ENCODE data around the gene GABRP. TPM values are rescaled to one million over a fixed set of nuclear protein-coding genes. Genes with fewer than 3 reads are reported as not detected.

GABRP gene
- total and polyA plus RNA-seq, 5 experiments from 2014 or later: not detected

- ATAC-seq (no peak), DNase-seq (no peak)
- Mint-ChIP-seq H3K27me3 (peaks cover 0 to 14% (median 0%) of the 10 kb centered on the region in 5 donors), H3K9me3 (no peaks in the 10 kb centered on the region), H3K27ac (no peak overlapping the region), H3K4me3 (no peak overlapping the region), H3K36me3 (no peaks in the 10 kb centered on the region), H3K4me1 (no peaks in the 10 kb centered on the region)
- POLR2A ChIA-PET: no interaction called here
Measured at GRCh38 chr5:170785416-170785815, 1.9 kb downstream of the GABRP start.

- Mint-ChIP-seq H3K4me1 (no peaks in the 10 kb centered on the region), H3K27me3 (peaks cover 0 to 14% (median 0%) of the 10 kb centered on the region in 5 donors), H3K4me3 (no peak overlapping the region), H3K36me3 (no peaks in the 10 kb centered on the region), H3K9me3 (no peaks in the 10 kb centered on the region), H3K27ac (no peak overlapping the region)
- ATAC-seq (no peak), DNase-seq (no peak)
- POLR2A ChIA-PET: no interaction called here
Measured at GRCh38 chr5:170787216-170787615, 3.7 kb downstream of the GABRP start.

DNA sequence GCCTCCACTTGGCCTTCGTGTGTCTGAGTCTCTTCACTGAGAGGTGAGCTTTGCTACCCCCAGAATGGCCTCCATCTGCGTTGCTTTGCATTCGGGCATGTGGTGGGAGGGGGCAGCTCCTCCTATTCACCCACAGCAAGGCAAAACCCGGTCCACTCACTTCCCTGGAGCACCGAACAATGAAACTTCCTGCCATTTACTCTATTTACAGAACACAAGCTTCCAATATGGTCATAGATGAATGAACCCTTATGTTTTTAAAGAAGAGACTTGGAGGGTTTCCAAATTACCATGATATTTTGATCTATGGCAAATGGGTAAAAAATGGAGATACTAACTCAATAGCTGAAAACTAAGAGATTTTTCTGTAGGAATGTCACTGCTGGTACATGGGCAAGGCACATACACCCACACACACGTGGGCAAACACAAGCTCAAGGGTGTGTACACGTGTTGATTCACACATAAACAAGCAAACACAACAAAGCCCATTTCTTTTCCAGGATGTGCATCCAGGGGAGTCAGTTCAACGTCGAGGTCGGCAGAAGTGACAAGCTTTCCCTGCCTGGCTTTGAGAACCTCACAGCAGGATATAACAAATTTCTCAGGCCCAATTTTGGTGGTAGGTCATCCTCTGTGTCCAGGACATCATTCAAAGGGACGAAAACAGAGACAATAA lies 5.2 kb downstream of the GABRP start:
- ATAC-seq (no peak), DNase-seq (no peak)
- POLR2A ChIA-PET: no interaction called here
- Mint-ChIP-seq H3K27me3 (peaks cover 0 to 14% (median 0%) of the 10 kb centered on the region in 5 donors), H3K4me1 (no peaks in the 10 kb centered on the region), H3K4me3 (no peak overlapping the region), H3K27ac (no peak overlapping the region), H3K36me3 (no peaks in the 10 kb centered on the region), H3K9me3 (no peaks in the 10 kb centered on the region)

DNA sequence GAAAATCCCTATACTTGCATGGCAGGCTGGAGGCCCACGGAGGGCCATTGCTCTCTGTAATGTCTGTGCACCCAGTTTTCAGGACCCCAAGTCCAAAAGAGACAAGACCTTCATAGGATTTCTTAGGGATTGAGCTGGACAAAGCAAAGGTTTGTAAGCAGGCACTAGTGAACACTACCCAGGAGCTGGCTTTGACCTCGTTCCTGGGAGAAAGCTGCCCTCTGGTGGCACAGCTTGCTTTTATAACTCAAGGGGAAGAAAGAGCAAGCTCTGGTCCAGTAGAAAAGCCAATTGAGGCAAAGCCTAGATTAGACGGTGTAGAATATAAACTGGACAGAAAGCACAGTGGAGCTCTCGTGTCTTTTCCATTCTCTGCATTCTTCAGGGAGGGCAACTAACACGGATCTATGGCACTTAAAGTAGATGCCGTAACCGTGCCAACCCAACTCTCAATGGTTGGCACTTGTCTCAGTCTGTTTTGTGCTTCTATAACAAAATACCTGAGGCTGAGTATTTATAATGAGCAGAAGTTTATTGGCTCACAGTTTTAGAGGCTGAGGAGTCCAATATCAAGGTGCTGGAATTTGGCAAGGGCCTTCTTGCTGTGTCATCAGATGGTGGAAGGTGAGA lies 7.9 kb downstream of the GABRP start:
- Mint-ChIP-seq H3K4me3 (no peak overlapping the region), H3K27ac (no peak overlapping the region), H3K36me3 (no peaks in the 10 kb centered on the region), H3K4me1 (no peaks in the 10 kb centered on the region), H3K9me3 (no peaks in the 10 kb centered on the region), H3K27me3 (peaks cover 0 to 3% (median 0%) of the 10 kb centered on the region in 5 donors)
- no peak for ATAC-seq
- POLR2A ChIA-PET: no interaction called here
- peak in 1 of 10 donors; percentile 2 for DNase-seq

DNA sequence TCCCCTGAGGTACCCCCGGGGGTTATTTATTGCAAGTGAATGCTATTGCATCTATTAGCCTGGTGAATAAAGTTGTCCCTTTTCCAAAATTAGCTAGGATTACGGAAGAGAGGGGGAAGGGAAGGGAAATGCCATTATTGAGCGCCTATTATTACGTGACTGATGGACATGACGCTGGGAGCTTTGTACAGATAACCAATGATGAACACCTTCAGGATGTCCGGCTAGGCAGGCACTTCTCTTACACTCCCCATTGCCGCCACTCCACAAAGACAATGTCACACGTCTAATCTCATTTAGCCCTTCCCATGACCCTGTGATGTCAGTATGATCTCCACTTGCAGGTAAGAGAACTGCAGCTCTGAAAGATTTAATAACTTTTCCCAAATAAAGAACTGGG lies 9.4 kb downstream of the GABRP start:
- POLR2A ChIA-PET: no interaction called here
- H3K4me1 Mint-ChIP-seq: no peaks in the 10 kb centered on the region

GRCh38 chr5:170795154-170795553 lies 11.6 kb downstream of the GABRP start:
- no peak for DNase-seq
- Mint-ChIP-seq H3K4me1 (no peaks in the 10 kb centered on the region), H3K4me3 (no peak overlapping the region), H3K9me3 (peaks cover 0 to 2% (median 0%) of the 10 kb centered on the region in 9 donors), H3K36me3 (no peaks in the 10 kb centered on the region), H3K27ac (no peak overlapping the region), H3K27me3 (peaks cover 0 to 3% (median 0%) of the 10 kb centered on the region in 5 donors)
- ATAC-seq: no peak
- POLR2A ChIA-PET: no interaction called here

More for the DNA sequence above, 9.4 kb downstream of the GABRP start:
- H3K27me3 Mint-ChIP-seq: peaks cover 0 to 3% (median 0%) of the 10 kb centered on the region in 5 donors
- H3K27ac Mint-ChIP-seq: no peak overlapping the region
- ATAC-seq: no peak
- H3K9me3 Mint-ChIP-seq: no peaks in the 10 kb centered on the region
- H3K36me3 Mint-ChIP-seq: no peaks in the 10 kb centered on the region
- H3K4me3 Mint-ChIP-seq: no peak overlapping the region
- DNase-seq: no peak

GRCh38 chr5:170805666-170806065 lies 22.1 kb downstream of the GABRP start:
- Mint-ChIP-seq H3K4me1 (no peaks in the 10 kb centered on the region), H3K27me3 (peaks cover 0 to 9% (median 3%) of the 10 kb centered on the region in 5 donors), H3K27ac (peak overlapping the region in 1 of 10 donors; percentile 41), H3K36me3 (no peaks in the 10 kb centered on the region), H3K9me3 (no peaks in the 10 kb centered on the region), H3K4me3 (no peak overlapping the region)
- ATAC-seq: no peak
- DNase-seq: no peak
- POLR2A ChIA-PET: no interaction called here

- no peak overlapping the region for H3K27ac Mint-ChIP-seq
- no peak overlapping the region for H3K4me3 Mint-ChIP-seq
- POLR2A ChIA-PET: no interaction called here
- peaks cover 0 to 18% (median 7%) of the 10 kb centered on the region in 5 donors for H3K27me3 Mint-ChIP-seq
- H3K4me1 Mint-ChIP-seq: no peaks in the 10 kb centered on the region
- peaks cover 0 to 5% (median 0%) of the 10 kb centered on the region in 9 donors for H3K9me3 Mint-ChIP-seq
- ATAC-seq (no peak), DNase-seq (no peak)
- H3K36me3 Mint-ChIP-seq: no peaks in the 10 kb centered on the region
Measured at GRCh38 chr5:170809551-170809950, 26.0 kb downstream of the GABRP start.

DNA sequence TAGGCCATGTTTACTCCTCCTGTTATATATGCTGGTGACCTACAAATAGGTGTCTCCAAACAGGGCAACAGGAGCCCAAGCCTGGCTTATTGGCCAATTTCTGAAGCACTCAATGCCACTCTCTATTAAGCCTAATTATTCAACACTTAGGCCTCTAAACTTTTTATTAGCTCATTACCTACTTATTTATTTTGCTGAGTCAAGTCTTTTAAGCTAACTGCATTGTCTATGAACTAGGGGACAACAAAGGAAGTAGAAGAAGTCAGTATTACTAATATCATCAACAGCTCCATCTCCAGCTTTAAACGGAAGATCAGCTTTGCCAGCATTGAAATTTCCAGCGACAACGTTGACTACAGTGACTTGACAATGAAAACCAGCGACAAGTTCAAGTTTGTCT lies 28.2 kb downstream of the GABRP start:
- ATAC-seq (no peak), DNase-seq (no peak)
- Mint-ChIP-seq H3K27ac (no peak overlapping the region), H3K36me3 (no peaks in the 10 kb centered on the region), H3K4me1 (no peaks in the 10 kb centered on the region), H3K27me3 (peaks cover 0 to 9% (median 5%) of the 10 kb centered on the region in 5 donors), H3K4me3 (no peak overlapping the region), H3K9me3 (peaks cover 0 to 5% (median 0%) of the 10 kb centered on the region in 9 donors)
- POLR2A ChIA-PET: no interaction called here

GRCh38 chr5:170813231-170813630 lies 29.7 kb downstream of the GABRP start:
- POLR2A ChIA-PET: no interaction called here
- ATAC-seq (no peak), DNase-seq (no peak)
- Mint-ChIP-seq H3K36me3 (no peaks in the 10 kb centered on the region), H3K27ac (no peak overlapping the region), H3K27me3 (peaks cover 0 to 9% (median 5%) of the 10 kb centered on the region in 5 donors), H3K9me3 (peaks cover 0 to 5% (median 0%) of the 10 kb centered on the region in 9 donors), H3K4me1 (no peaks in the 10 kb centered on the region), H3K4me3 (no peak overlapping the region)

DNA sequence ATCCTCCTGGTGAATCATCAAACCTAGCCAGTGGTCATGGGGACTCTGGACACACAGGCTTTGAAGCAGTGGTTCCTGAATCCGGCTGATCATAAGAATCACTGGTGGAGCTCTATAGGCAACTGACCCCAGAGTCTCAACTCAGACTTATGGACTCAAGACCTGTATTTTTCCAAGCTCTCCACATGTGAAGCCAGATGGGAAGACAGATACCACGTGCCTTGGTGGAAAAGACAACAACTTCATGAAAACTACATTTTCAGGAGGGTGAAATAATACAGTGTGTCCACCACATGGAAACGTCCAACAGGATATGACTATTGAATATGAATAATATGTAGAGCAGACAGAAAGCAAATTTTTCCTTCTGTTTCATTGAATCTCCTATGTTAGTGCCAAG lies 33.7 kb downstream of the GABRP start:
- H3K27ac Mint-ChIP-seq: no peak overlapping the region
- POLR2A ChIA-PET: no interaction called here
- H3K36me3 Mint-ChIP-seq: no peaks in the 10 kb centered on the region
- H3K9me3 Mint-ChIP-seq: peaks cover 0 to 3% (median 0%) of the 10 kb centered on the region in 9 donors
- ATAC-seq: no peak
- H3K4me1 Mint-ChIP-seq: no peaks in the 10 kb centered on the region
- no peak overlapping the region for H3K4me3 Mint-ChIP-seq
- H3K27me3 Mint-ChIP-seq: peaks cover 0 to 4% (median 0%) of the 10 kb centered on the region in 5 donors
- no peak for DNase-seq

GRCh38 chr5:170818232-170818631 lies 34.7 kb downstream of the GABRP start:
- ATAC-seq (no peak), DNase-seq (no peak)
- H3K27me3 Mint-ChIP-seq: peaks cover 0 to 4% (median 0%) of the 10 kb centered on the region in 5 donors
- peaks cover 0 to 2% (median 0%) of the 10 kb centered on the region in 9 donors for H3K9me3 Mint-ChIP-seq
- no peaks in the 10 kb centered on the region for H3K4me1 Mint-ChIP-seq
- H3K36me3 Mint-ChIP-seq: no peaks in the 10 kb centered on the region
- POLR2A ChIA-PET: no interaction called here
- H3K4me3 Mint-ChIP-seq: no peak overlapping the region
- no peak overlapping the region for H3K27ac Mint-ChIP-seq

GRCh38 chr5:170819824-170820223 lies 36.3 kb downstream of the GABRP start:
- Mint-ChIP-seq H3K9me3 (no peaks in the 10 kb centered on the region), H3K27me3 (peaks cover 0 to 2% (median 0%) of the 10 kb centered on the region in 5 donors), H3K4me1 (no peaks in the 10 kb centered on the region), H3K36me3 (no peaks in the 10 kb centered on the region), H3K27ac (no peak overlapping the region), H3K4me3 (no peak overlapping the region)
- DNase-seq (no peak), ATAC-seq (no peak)
- POLR2A ChIA-PET: no interaction called here
